Measurements from ENCODE around the gene IRF7. TPM values are rescaled to one million over a fixed set of nuclear protein-coding genes. Genes with fewer than 3 reads are reported as not detected.

The IRF7 gene
- polyA plus RNA-seq, 1 of the 3 experiments (the other 2 are of a cell fraction), result 6.3 TPM

DNA sequence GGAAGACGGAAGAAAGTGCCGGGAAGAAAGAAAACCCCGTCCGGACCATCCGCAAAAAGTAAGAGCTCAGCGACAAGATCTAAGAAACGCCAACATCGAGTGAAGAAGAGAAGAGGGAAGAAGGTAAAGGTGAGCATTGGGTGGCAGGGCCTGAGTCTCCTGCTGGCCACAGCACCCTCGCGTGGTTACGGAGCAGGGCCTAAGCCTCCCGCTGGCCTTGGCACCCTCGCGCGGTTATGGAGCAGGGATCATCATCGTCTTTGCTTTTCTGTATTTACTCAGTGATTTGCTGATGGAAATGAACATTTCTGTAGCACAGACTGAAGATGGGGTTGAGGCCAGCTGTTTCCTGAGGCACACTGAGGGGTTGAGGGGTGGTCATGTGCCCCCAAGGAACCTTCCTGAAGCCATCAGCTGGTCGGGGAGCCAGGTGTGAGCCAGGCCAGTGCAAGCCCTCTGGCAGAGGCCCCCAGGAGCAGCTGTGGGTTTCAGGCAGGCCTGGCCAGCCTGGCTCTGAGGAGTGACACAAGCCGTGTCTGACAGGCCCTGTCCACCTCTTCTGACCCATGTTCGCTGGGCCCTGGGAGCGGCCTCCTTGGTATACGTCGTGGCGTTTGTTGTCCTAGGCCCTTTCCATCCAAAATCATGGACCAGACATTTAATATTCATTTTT, 14.0 kb downstream of the IRF7 start:
- peaks cover 4 to 13% of the 10 kb centered on the region in 2 experiments; a peak in 1 of 4 replicates for H3K4me1 ChIP-seq (ENCODE audit: control insufficient read depth in 1 of 2, insufficient read depth in 2 of 2, low read depth in 1 of 2, low read length in 1 of 2)
- no peaks in the 10 kb centered on the region for H3K9me2 ChIP-seq
- WGBS (ENCODE audit: low lambda C conversion rate), result 96% methylated on average over 22 of the region's 23 CpGs
- peaks cover 38 to 67% of the 10 kb centered on the region in 2 experiments for H3K36me3 ChIP-seq (replicated peaks in 1 of 2; ENCODE audit: control insufficient read depth in 1 of 2, insufficient read depth in 2 of 2, low read length in 1 of 2)
- TF ChIP-seq, protein P1, sequence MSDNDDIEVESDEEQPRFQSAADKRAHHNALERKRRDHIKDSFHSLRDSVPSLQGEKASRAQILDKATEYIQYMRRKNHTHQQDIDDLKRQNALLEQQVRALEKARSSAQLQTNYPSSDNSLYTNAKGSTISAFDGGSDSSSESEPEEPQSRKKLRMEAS (IDR thresholded peaks at IDR 0.05; ENCODE audit: low read depth), result no peak
- TF ChIP-seq USF1 (IDR thresholded peaks at IDR 0.05; ENCODE audit: borderline replicate concordance, low read depth), result no peak
- no peak for TF ChIP-seq CHD2 (IDR thresholded peaks at IDR 0.05; ENCODE audit: low read length, partially characterized antibody)
- TF ChIP-seq TAF1 (IDR thresholded peaks at IDR 0.05; ENCODE audit: borderline replicate concordance, low read depth, low read length), result no peak
- TF ChIP-seq, protein P2, sequence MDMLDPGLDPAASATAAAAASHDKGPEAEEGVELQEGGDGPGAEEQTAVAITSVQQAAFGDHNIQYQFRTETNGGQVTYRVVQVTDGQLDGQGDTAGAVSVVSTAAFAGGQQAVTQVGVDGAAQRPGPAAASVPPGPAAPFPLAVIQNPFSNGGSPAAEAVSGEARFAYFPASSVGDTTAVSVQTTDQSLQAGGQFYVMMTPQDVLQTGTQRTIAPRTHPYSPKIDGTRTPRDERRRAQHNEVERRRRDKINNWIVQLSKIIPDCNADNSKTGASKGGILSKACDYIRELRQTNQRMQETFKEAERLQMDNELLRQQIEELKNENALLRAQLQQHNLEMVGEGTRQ (IDR thresholded peaks at IDR 0.05; ENCODE audit: borderline replicate concordance, low read depth, low read length), result no peak
- TF ChIP-seq RXRA (IDR thresholded peaks at IDR 0.05; ENCODE audit: borderline replicate concordance, low read depth), result no peak
- TF ChIP-seq JUND (IDR thresholded peaks at IDR 0.05), result no peak
- TF ChIP-seq RFX5 (IDR thresholded peaks at IDR 0.05; ENCODE audit: low read length), result no peak
- TF ChIP-seq YY1 (IDR thresholded peaks at IDR 0.05; ENCODE audit: low read depth), result no peak
- no peak for TF ChIP-seq SMC3 (IDR thresholded peaks at IDR 0.05; ENCODE audit: low read depth, low read length)
- no peak for TF ChIP-seq PBX3 (IDR thresholded peaks at IDR 0.05)
- TF ChIP-seq GATA2 (CRISPR knock-in tag; IDR thresholded peaks at IDR 0.05), result no peak
- TF ChIP-seq TEAD4 (IDR thresholded peaks at IDR 0.05; ENCODE audit: borderline replicate concordance, insufficient read depth), result no peak
- TF ChIP-seq EZH2phosphoT487 (IDR thresholded peaks at IDR 0.05; ENCODE audit: borderline replicate concordance, low read depth), result no peak
- no peak overlapping the region for H3K27ac ChIP-seq (ENCODE audit: low read depth in 2 of 2, low read length in 1 of 2)
- ChIA-PET POLR2A (no interaction called here), CTCF (interaction anchor here (1.2 to 1.3 kb wide), 2 partner anchors 31 to 46 kb away, joined by 3 to 4 read pairs; no protein-coding TSS in a partner anchor)
- H3K9ac ChIP-seq, result no peak overlapping the region
- H3K4me3 ChIP-seq (ENCODE audit: low read depth in 2 of 2, low read length in 1 of 2), result no peak overlapping the region
- peaks cover 14% of the 10 kb centered on the region; the same call in 1 of the 2 replicates for H3K79me2 ChIP-seq (ENCODE audit: insufficient read depth)
- H3K9me3 ChIP-seq, result no peaks in the 10 kb centered on the region
- H4K20me1 ChIP-seq (ENCODE audit: insufficient read depth), result peaks cover 18% of the 10 kb centered on the region; the same call in 1 of the 2 replicates
- no peaks in the 10 kb centered on the region for H3F3A ChIP-seq (replicated peaks; ENCODE audit: insufficient read depth)
- H3K4me2 ChIP-seq, result no peak overlapping the region
- DNase-seq, result no peak
- no peaks in the 10 kb centered on the region for H3K27me3 ChIP-seq (ENCODE audit: insufficient read depth)
- H2AFZ ChIP-seq (ENCODE audit: low read depth), result no peak overlapping the region

All from SK-N-SH (cell line).